8988T (cell line): ENCODE data around the gene VWA3A.
"Not testable (repeated sequence)": the region's sequence is repeated elsewhere in the genome, so short reads cannot be mapped to it uniquely, and the experiment has no call there.

Source experiments
- DNase-seq: peaks from one replicate; pipeline ENCODE4 v3.0.0; 2011

VWA3A gene

DNA sequence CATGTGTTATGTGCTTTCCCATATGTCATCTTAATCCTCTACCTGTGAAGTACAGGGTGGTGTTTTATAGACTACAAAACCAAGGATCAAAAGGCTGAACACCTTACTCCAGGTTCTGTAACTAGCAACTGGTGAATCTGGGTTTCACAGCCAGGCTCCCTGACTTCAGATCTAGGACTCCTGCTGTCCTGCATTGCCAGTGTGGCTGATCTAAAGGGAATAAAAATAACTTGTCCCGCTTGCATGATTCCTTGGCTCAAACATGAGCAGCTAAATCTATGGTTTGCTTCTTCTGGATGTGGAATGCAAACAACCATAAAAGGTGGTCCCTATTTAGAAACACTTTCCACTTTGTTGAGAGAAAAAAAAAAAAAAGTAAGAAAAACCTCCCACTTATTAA, 3.7 kb upstream of the VWA3A start:
- DNase-seq: no peak

DNA sequence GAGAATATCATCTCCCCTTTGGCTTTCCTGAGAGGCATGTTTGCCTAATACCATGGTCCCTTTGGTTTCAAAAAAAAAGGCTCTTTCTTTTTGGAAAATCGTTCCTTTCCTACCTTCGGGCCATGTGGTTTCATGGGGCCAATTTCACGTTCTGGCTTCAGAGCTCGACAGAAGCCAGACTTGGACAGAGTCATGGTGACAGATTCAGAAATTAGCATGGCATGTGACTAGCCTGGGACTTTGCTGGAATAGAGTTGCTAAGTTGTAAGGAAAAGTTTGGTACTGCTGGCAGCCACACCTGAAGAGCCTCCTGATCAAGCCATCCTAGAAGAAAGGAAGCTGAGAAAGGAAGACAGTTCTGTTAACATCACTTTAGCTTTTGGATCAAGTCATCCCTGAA, 2.4 kb upstream of the VWA3A start:
- DNase-seq: no peak

DNA sequence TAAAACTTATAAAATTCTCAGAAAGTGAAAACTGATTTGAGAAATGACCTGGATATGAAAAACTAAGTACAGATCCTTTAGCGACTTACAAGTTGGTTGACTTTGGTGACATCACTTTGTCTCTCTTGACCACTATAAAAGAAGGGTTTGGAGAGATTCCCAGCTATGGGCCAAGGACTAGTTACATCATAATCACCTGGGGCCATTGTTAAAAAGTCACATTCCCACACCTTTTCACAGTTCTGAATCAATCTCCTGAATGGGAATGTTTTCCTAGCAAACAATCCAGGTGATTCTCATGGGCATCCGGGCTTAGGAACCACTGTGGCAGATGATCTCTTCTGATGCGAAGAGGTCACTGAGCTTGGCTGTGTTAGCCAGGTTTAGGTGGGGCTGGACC, 620 bp upstream of the VWA3A start:
- DNase-seq: no peak

DNA sequence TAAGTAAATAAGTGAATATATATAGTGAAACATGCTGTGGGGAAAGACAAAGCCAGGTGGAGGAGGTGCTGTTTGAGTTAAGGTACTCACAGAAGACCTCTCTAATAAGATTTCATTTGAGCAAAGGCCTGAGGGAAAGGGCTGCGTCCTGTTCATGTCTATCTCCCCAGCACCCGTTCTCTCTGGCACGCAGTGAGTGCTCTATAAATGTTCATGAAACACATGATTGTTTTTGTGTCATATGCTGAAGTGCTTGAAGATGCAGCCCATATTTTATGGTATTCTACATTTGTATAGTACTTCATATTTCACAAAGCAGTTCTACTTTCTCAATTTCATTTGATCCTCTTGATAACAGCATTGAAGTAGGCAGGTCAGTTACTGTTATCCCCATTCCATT, 990 bp downstream of the VWA3A start:
- no peak for DNase-seq

DNA sequence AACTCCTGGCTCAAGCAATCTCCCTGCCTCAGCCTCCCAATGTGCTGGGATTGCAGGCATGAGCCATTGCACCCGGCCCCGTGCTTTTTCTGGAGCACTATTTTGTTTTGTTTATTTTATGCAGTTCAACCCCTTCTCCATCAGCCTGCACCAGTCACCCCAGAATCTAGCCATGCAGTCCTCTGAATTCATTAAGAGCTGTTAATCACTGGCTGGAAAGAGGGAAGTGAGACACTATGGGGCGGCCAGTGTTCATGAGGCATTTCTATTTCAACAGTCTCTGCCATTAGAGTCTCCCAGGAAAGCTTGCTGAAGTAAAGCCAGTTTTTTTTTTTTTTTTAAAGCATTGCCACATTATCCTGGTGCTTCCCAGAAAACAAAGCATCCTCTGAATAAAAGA, 1.7 kb downstream of the VWA3A start:
- DNase-seq: no peak

DNA sequence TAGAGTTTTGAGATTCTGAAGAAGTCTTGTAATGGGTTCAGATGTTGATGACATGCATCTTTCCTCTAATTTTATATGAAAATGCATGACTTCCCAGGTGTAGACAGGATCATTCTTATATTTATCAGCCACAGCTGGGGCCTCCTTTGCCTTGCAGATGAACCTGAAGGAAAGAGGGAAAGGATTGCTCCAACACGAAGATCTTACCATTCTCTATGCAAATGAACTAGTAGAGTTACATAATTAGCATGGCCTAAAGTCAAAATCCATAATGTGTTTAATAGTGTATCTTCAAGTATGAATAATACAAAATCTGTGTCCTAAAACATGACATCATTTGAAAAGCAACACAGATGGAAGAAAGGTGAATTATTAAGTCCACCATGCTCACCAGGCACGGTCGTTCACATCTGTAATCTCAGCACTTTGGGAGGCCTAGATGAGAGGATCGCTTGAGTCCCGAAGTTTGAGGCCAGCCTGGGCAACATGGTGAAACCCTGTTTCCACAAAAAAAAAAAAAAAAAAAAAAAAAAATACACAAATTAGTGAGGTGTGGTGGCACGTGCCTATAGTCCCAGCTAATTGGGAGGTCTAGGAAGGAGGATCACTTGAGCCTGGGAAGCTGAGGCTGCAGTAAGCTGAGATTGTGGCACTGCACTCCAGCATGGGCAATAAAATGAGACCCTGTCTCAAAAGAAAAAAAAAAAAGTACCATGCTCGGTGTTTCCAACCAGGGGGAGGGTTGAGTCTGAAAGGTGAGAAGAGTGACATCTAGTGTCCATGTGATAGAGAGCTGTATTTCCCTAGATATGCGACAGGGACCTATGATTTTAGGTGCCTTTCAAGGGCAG, 6.3 kb downstream of the VWA3A start:
- DNase-seq: peak; percentile 33

DNA sequence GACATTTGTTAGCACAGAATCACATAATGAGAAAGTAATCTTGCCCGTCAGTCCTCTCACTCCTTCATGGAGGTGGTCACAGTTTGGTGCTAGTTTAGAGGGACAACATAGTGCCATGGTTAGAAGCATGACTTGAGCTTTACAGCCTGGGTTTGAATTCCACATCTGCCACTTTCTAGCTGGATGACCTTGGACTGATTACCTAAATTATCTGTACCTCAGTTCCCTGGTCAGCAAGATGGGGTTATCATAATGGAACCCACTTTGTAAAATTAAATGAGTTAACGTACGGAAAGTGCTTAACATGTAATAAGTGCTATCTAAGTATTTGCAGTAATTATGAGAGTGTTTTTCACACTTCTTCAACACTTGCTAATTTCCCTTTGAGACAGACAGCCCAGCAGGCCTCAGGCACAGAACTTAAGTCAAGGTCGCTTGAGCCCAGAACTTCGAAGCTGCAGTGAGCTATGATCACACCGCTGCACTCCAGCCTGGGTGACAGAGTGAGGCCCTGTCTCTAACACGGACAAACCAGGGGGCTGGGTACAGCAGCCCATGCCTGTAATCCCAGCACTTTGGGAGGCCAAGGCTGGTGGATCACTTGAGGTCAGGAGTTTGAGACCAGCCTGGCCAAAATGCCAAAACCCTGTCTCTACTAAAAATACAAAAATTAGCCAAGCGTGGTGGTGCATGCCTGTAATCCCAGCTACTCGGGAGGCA, 7.1 kb downstream of the VWA3A start:
- no peak for DNase-seq

DNA sequence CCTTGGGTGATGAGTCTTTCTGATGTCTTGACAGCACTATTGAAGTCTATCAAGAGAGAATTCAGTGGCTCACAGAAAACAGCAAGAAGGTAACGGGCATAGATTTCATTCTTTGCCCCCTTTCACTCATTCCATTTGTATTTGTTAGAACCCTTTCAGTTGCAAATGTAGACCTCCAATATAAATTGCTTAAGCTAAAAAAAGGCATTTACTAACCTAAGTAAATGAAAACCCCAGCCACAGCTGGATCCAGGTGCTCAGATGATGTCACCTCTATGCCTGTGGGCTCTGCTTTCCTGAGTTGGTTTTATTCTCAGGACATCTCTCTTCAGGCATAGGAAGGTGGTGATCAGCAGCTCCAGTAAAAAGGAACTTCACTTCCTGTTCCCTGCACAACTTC, 11.1 kb downstream of the VWA3A start:
- DNase-seq: no peak

DNA sequence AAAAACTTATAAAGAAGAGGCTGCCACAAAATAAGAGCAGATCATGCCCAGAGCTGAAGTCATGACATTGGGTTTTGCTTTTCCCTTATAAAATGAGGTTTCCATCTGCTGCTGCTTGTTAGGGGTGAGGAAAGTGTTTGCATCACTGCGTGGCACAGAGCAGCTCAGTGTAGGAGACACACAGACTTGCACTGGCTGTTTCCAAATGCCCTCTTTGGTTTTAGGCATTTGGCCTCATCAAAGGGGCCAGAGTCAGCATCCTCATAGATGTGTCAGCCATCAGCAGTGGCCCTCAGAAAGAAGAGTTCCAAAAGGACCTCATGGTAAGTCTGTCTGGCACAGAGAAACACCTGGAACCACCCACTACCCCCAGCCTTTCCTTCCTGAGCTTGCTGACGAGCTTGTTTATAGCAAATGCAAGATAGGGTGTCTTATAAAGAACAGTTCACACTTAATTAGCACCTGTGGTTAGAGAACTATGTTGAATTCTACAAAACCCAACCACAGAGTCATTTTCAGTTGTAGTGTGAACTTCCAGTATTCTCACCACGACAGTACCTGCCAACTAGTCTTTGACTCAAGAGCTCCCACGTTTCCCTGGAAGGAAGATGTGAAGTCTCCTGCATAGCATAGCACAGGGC, 17.0 kb downstream of the VWA3A start:
- DNase-seq: no peak

DNA sequence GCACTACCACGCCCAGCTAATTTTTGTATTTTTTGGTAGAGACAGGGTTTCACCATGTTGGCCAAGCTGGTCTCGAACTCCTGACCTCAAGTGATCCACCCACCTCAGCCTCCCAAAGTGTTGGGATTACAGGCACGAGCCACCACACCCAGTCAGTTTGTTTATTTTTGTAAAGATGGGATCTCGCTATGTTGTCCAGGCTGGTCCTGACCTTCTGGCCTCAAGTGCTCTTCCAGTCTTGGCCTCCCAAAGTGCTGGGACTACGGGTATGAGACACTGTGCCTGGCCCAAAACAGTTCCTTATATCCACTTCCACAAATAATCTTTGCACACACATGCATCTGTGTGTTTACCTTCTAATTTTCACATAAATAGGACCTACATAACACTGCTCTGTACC, 19.3 kb downstream of the VWA3A start:
- not testable (repeated sequence) for DNase-seq

DNA sequence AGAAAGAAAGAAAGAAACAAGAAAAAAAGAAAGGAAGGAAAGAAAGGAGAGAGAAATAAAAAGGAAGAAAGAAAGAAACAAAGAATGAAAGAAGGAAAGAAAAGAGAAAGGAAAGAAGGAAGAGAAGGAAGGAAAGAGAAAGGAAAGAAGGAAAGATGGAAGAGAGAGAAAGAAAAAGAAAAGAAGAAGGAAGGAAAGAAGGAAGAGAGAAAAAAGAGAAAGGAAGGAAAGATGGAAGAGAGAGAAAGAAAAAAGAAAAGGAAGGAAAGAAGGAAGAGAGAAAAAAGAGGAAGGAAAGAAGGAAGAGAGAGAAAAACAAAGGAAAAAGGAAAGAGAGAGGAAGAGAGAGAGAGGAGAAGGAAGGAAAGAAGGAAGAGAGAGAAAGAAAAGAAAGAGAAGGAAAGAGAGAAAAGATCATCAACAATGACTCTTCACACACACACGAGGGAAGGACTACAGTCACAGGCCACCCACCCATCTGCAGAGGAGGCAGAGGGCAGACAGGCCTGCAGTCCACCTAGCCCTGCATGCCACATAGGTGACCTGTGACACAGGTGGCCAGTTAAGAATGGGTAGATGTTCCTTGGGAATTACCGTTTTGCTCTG, 23.9 kb downstream of the VWA3A start:
- DNase-seq: no peak

DNA sequence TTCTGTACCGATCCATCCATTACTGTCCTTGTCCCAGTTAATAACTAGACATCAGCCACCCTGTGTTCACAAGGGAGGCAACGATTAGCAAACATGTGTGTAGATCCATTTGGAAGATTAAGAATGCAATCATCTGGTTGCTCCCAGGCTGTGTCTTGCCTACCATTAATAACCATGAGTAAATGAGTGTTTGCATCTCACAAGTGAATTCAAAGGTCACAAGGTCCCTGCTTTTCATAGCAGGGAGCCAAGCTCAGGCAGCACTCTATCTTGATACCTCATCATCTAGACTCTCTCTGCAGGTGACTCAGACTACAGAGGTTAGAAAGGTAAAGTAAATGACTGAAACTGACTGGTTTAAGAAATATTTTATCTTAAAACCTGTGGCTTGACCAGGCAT, 25.3 kb downstream of the VWA3A start:
- DNase-seq: no peak

DNA sequence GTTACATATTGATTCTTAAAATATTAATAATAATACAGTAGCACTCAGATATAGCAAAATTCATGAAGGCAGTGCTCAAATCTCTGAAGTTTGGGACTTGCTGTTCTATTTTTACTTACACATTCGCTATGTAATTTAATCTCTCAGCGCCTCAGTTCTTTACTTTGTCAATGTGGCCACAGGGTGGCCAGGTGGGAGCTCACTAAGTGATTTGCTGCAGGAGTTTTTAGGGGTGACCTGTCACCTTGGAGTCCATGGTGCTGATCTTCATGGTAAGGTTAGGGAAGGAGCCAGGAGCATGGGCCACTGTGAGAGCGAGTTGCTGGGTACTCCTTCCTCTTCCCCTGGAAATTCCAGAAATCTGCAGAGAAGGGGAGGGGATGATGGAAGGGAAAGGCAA, 28.1 kb downstream of the VWA3A start:
- no peak for DNase-seq

DNA sequence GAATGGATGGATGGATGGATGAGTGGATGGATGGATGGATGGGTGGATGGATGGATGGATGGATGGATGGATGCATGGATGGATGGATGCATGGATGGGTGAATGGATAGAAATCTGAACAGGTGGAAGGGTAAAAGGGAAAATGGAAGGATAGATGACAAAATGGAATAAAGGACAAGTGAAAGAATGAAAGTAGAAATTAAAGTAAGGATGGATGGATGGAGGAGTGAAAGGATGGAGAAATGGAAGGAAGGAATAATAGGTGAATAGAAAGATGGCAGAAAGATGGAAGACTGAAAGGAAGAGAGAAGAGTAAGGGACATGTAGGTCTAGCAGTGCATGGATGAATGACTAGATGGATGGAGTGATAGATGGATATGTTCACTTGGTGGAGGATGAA, 29.9 kb downstream of the VWA3A start:
- DNase-seq: no peak

DNA sequence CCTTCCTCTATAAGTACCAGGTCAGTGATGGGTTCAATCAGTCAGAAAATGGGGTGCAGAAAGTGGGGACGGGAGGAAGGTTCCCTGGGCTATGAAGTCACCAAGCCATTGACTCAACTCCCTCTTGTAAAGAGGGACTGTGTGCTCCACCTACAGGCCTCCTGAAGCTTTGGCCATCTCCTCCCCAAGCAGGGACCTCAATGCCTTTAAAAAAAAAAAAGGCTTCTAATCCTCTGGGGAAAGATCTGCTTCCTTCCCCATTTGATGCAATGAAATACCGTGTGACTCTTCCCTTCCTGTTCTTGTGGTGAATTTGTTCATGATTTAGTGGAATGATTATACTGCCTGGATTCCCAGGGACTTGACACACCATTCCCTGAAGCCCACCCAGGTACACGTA, 30.8 kb downstream of the VWA3A start:
- no peak for DNase-seq

DNA sequence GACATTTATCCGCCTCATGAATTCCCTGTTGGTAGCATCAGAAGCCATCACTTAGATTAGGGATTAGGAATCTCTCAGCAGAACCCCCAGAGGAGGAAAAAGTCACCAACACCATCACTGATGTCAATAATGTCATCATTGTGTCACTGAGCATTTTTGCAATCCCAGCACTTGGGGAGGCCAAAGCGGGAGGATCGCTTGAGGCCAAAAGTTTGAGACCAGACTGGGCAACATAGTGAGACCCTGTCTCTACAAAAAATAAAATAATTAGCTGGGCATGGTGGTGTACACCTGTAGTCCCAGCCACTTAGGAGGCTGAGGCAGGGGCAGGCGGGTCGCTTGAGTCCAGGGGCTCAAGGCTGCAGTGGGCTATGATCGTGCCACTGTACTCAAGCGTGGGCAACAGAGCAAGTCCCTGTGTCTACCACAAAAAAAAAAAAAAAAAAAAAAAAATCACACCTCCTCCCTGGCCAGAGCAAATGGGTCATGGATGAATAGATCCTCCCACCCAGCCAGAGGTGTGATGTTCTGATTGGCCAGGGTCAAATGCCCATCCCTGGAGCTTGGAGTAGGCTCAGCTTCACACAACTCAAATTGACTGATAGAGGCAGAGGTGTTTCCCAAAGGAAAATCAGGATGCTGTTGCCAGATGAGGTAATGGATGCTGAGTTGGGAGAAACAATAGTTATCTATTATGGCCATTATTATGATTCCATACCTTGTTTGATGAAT, 31.6 kb downstream of the VWA3A start:
- DNase-seq: no peak

DNA sequence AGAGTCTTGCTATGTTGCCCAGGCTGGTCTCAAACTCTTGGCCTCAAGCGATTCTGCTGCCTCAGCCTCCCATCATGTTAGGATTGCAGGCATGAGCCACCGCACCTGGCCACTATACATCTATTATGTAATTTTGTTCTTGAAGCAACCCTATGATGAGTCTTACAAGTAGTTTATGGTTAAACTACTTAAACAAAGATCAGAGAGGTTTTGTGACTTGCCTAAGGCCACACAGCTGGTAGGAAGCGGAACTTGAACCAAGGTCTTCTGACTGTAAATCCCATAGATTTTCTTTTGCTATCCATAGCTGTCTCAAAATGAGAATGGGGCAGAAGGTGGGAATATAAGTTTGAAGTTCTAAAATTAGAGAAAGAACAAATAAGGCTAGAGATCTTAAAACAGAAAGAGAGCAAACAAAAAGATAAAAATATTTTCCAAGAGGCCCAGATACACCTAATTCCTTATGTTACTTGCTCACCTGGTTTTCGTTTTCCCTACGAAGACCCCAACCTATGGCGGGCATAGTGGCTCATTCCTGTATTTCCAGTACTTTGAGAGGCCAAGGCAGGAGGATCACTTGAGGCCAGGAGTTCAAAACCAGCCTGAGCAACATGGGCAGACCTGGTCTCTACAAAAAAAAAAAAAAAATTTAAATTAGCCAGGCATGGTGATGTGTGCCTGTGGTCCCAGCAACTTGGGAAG, 32.4 kb downstream of the VWA3A start:
- no peak for DNase-seq

DNA sequence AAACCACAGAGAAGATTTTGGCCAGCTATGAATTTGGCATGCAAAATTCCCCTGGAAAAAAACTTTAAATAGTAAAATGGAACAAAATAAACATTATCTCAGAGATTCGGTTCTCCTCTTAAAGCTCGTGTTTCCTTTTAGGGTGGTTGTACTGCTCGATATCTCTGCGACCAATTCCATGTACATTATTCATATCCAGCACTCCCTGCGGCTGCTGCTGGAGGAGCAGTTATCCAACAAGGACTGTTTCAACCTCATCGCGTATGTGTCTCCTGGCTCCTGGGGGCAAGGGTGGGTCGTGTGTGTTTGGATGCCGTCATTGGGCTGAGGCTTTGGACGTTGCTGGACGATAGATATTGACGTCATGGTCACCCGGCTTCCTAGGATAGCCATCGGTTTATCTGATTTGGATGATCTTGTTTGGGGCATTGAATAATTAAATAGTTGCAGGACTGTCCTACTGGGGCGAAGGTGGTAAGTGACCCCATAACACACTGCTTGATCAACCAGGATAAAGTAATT, 33.8 kb downstream of the VWA3A start:
- DNase-seq: no peak

DNA sequence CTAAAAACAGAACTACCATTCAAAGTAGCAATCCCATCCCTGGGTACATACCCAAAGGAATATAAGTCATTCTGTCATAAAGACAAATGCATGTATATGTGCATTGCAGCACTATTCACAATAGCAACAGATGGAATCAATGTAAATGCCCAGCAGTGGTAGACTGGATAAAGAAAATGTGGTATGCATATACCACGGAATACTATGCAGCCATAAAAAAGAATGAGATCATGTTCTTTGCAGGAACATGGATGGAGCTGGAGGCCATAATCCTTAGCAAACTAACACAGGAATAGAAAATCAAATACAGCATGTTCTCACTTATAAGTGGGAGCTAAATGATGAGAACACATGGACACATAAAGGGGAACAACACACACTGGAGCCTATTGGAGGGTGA, 36.2 kb downstream of the VWA3A start:
- not testable (repeated sequence) for DNase-seq

DNA sequence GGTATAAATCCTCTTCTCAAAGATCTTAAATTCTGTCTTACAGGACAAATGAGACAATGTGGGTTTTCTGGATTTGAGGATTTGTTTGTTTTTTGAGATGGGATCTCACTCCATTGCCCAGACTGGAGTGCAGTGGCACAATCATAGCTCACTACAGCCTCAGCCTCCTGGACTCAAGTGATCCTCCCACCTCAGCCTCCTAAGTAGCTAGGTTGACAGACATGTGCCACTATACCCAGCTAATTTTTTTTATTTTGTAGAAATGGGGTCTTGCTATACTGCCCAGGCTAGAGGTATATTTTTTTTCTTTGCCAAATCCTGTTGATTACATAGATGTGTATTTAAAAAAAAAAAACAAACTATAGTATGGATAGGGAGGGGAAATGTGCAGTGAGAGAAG, 38.2 kb downstream of the VWA3A start:
- no peak for DNase-seq

DNA sequence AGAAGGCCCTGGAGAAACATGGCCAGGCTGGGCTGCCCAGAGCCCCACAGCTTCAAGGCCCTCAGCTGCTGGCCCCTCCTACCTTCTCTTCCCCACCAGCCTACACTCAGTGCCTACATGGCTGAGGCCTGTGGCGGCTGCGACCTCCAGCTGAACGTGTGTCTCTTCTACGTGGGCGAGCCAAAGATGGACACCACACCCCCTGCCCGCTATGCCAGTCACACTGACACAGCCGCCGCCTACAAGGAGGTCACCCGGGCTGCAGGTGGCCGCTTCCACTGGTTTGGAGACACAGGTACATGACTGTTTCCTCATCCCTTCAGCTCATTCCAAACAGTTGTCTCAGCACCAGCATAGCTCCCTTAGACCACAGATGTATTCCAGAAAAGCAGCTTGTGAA, 40.5 kb downstream of the VWA3A start:
- DNase-seq: no peak

DNA sequence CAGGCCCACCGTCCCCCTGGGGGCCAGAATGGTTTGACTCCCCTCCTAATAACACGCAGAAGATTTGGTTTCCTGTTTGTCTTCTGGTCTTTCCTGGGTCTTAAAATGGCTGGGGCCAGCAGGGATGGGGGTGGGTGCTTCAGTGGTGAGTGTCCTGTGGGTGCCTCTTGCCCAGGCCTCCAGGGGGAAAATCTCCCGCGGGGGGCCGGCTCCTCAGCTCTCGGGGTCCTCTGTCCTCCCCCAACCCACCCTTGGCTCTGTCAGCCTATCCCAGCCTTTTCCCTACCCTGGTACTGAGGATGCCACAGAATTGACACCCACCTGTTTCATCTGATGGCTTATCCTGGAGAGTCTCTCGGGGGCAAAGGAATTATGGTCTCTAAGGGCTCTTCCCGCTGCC, 46.1 kb downstream of the VWA3A start:
- no peak for DNase-seq
